ENCODE data around the gene HEYL. TPM values are rescaled to one million over a fixed set of nuclear protein-coding genes. Genes with fewer than 3 reads are reported as not detected.
A peak's percentile ranks its signal among the peaks of the same experiment; 100 is the strongest.
"Not testable (repeated sequence)": the region's sequence is repeated elsewhere in the genome, so short reads cannot be mapped to it uniquely, and the experiment has no call there.

HEYL gene
- total RNA-seq, 1 donor from 2014 or later, result 63.2 TPM

DNA sequence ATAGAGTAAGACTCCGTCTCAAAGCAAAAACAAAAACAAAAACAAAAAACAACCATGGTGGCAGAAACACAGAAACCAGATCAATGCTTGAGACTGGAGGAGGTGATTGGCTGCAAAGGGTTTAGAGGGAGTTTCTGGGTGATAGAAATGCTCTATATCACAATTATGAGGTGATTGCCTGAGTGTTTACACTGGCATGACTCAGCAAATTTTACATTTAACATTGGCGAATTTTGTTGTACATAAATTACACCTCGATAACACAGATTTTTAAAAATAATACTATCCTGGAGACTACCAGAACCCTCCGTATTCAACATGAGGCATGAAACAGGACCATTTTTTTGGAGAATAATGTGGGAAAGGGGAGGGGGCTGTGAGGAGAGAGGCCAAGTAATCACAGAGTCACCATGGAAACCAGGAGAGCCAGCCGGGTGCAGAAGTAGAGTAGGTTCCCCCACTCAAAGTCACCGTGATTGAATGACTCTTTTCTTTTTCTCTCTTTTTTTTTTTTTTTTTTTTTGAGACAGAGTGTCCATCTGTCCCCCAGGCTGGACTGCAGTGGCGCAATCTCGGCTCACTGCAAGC lies 24.3 kb downstream of the HEYL start:
- peaks cover 8% of the 10 kb centered on the region for H3K36me3 Mint-ChIP-seq (ENCODE audit: low read depth)
- peaks cover 6% of the 10 kb centered on the region for H3K4me1 Mint-ChIP-seq (ENCODE audit: low read depth)
- H3K27ac Mint-ChIP-seq (ENCODE audit: unreplicated experiment), result no peak overlapping the region
- H3K9me3 Mint-ChIP-seq (ENCODE audit: low read depth), result no peaks in the 10 kb centered on the region
- no peaks in the 10 kb centered on the region for H3K27me3 Mint-ChIP-seq (ENCODE audit: low read depth)
- no peak overlapping the region for H3K4me3 Mint-ChIP-seq (ENCODE audit: unreplicated experiment)
- DNase-seq (ENCODE audit: low spot score), result no peak
- TF ChIP-seq, protein P1, sequence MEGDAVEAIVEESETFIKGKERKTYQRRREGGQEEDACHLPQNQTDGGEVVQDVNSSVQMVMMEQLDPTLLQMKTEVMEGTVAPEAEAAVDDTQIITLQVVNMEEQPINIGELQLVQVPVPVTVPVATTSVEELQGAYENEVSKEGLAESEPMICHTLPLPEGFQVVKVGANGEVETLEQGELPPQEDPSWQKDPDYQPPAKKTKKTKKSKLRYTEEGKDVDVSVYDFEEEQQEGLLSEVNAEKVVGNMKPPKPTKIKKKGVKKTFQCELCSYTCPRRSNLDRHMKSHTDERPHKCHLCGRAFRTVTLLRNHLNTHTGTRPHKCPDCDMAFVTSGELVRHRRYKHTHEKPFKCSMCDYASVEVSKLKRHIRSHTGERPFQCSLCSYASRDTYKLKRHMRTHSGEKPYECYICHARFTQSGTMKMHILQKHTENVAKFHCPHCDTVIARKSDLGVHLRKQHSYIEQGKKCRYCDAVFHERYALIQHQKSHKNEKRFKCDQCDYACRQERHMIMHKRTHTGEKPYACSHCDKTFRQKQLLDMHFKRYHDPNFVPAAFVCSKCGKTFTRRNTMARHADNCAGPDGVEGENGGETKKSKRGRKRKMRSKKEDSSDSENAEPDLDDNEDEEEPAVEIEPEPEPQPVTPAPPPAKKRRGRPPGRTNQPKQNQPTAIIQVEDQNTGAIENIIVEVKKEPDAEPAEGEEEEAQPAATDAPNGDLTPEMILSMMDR (IDR thresholded peaks at IDR 0.05), result no peak

DNA sequence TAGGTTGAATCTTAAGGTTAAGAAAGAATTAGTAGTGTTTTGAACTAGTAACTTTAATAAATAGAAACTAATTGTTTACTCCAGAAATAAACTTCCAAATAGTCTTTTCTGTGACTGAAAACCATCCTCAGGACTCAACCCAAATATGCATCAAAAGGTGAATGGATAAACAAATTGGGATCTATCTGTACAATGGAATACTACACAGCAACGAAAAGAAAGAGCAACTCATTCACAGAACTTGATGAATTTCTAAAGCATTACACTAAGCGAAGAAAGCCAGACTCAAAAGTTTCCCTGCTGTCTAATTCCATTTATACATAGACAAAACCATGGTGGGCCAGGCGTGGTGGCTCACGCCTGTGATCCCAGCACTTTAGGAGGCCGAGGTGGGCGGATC lies 25.0 kb downstream of the HEYL start:
- no peak overlapping the region for H3K27ac Mint-ChIP-seq (ENCODE audit: unreplicated experiment)
- peaks cover 6% of the 10 kb centered on the region for H3K4me1 Mint-ChIP-seq (ENCODE audit: low read depth)
- H3K9me3 Mint-ChIP-seq (ENCODE audit: low read depth), result no peaks in the 10 kb centered on the region
- H3K27me3 Mint-ChIP-seq (ENCODE audit: low read depth), result no peaks in the 10 kb centered on the region
- DNase-seq (ENCODE audit: low spot score), result no peak
- TF ChIP-seq, protein P1 (IDR thresholded peaks at IDR 0.05), result no peak
- H3K36me3 Mint-ChIP-seq (ENCODE audit: low read depth), result peaks cover 8% of the 10 kb centered on the region
- no peak overlapping the region for H3K4me3 Mint-ChIP-seq (ENCODE audit: unreplicated experiment)

DNA sequence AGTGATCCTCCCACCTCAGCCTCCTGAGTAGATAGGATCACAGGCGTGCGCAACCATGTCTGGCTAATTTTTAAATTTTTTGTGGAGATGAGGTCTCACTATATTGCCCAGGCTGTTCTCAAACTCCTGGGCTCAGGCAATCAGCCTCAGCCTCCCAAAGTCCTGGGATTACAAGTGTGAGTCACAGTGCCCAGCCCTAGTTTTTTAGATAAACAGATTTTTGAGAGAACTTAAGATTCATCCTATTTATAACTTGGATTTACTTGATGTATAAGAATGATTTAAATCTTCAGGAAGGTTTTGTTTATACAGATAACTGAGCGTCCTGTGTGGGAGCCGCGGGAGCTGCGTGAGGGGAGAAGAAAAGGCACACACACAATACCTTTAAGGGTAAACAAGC lies 26.2 kb downstream of the HEYL start:
- Mint-ChIP-seq H3K4me1 (ENCODE audit: low read depth) (peaks cover 6% of the 10 kb centered on the region), H3K9me3 (ENCODE audit: low read depth) (no peaks in the 10 kb centered on the region), H3K27me3 (ENCODE audit: low read depth) (no peaks in the 10 kb centered on the region), H3K36me3 (ENCODE audit: low read depth) (peaks cover 8% of the 10 kb centered on the region), H3K27ac (ENCODE audit: unreplicated experiment) (peak overlapping the region; percentile 46), H3K4me3 (ENCODE audit: unreplicated experiment) (no peak overlapping the region)
- no peak for DNase-seq (ENCODE audit: low spot score)
- TF ChIP-seq, protein P1 (IDR thresholded peaks at IDR 0.05), result no peak

DNA sequence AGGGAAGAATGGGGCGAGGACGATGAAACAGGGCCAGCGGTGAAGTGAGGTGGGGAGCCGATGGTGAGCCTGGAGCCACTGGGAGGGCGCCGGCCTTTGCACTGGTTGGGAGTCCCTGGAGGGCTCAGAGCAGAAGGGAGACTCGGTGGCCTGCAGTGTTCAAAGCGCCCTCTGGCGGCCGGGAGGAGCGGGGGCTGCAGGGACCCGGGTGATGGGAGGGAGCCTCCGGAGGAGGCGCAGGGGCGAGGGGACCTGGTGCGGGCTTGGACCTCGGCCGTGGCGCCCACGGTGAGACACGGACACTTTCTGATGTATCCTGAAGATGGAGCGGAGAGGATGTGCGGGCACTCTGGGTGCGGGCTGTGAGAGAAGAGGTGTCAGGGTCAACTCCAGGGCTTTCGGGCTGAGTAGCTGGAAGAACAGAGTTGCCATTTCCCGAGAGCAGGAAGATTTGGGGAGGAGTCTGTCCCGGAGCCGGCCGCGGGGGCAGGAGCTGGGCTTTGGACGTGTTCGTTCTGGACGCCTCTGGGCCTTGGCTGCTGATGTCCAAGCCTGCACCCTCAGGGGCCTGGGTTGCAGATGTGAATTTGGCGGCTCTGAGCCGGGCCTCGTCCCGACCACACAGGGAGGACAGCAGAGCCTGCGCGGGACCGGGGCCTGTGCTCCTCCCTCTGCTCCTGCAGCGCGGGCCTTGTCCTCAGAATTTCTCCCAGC lies 29.7 kb downstream of the HEYL start:
- TF ChIP-seq, protein P1 (IDR thresholded peaks at IDR 0.05), result peak; percentile 79
- no peak overlapping the region for H3K4me3 Mint-ChIP-seq (ENCODE audit: unreplicated experiment)
- peaks cover 5% of the 10 kb centered on the region for H3K36me3 Mint-ChIP-seq (ENCODE audit: low read depth)
- H3K27ac Mint-ChIP-seq (ENCODE audit: unreplicated experiment), result no peak overlapping the region
- DNase-seq (ENCODE audit: low spot score), result no peak
- H3K27me3 Mint-ChIP-seq (ENCODE audit: low read depth), result no peaks in the 10 kb centered on the region
- peaks cover 13% of the 10 kb centered on the region for H3K4me1 Mint-ChIP-seq (ENCODE audit: low read depth)
- no peaks in the 10 kb centered on the region for H3K9me3 Mint-ChIP-seq (ENCODE audit: low read depth)

DNA sequence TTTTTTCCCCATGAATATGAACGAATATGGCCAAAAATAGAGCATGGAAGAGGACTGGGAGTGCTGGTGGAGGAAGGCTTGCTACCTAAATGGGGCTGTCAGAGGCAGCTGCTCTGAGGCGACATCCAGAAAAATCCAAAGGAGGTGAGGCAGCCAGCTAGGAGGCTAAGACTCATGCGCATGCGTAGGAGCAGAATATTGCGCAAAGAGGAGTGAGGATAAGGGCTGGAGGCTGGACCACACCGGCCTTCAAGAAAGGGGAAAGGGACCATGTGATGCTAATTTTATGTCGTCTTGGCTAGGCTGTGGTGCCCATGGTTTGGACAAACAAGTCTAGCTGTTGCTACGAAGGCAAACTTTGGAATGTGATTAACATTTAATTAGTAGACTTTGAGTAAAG lies 30.5 kb downstream of the HEYL start:
- Mint-ChIP-seq H3K36me3 (ENCODE audit: low read depth) (peaks cover 5% of the 10 kb centered on the region), H3K4me3 (ENCODE audit: unreplicated experiment) (no peak overlapping the region), H3K4me1 (ENCODE audit: low read depth) (peaks cover 13% of the 10 kb centered on the region), H3K27ac (ENCODE audit: unreplicated experiment) (no peak overlapping the region), H3K27me3 (ENCODE audit: low read depth) (no peaks in the 10 kb centered on the region), H3K9me3 (ENCODE audit: low read depth) (no peaks in the 10 kb centered on the region)
- TF ChIP-seq, protein P1 (IDR thresholded peaks at IDR 0.05), result no peak
- DNase-seq (ENCODE audit: low spot score), result no peak

DNA sequence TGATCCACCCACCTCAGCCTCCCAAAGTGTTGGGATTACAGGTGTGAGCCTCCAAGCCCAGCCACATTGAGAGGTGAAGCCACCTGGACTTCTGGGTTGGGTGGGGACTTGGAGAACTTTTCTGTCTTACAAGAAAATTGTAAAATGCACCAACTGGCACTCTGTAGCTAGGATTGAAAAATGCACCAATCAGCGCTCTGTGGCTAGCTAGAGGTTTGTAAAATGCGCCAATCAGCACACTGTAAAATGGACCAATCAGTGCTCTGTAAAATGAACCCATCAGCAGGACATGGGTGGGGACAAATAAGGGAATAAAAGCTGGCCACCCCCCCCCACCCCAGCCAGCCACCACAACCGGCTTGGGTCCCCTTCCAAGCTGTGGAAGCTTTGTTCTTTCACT lies 35.8 kb downstream of the HEYL start:
- H3K4me1 Mint-ChIP-seq (ENCODE audit: low read depth); H3K36me3 Mint-ChIP-seq (ENCODE audit: low read depth); H3K9me3 Mint-ChIP-seq (ENCODE audit: low read depth); DNase-seq (ENCODE audit: low spot score); H3K27ac Mint-ChIP-seq (ENCODE audit: unreplicated experiment); H3K27me3 Mint-ChIP-seq (ENCODE audit: low read depth); H3K4me3 Mint-ChIP-seq (ENCODE audit: unreplicated experiment): not testable (repeated sequence)

DNA sequence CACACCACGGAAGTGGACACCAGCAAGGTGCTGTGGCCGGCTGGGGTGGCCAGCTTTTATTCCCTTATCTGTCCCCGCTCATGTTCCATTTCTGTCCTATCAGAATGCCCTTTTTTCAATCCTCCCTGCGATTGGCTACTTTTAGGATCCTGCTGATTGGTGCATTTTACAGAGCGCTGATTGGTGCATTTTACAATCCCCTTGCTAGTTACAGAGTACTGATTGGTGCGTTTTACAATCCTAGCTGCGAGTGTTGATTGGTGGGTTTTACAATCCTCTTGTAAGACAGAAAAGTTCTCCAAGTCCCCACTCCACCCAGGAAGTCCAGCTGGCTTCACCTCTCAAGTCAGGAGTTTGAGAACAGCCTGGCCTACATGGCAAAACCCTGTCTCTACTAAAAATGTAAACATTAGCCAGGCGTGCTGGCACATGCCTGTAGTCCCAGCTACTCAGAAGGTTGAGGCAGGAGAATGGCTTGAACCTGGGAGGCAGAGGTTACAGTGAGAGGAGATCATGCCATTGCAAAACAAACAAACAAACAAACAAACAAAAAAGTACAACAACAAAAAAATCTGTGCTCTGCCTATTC lies 37.7 kb downstream of the HEYL start:
- not testable (repeated sequence) for H3K27me3 Mint-ChIP-seq (ENCODE audit: low read depth); H3K27ac Mint-ChIP-seq (ENCODE audit: unreplicated experiment); H3K9me3 Mint-ChIP-seq (ENCODE audit: low read depth); H3K4me3 Mint-ChIP-seq (ENCODE audit: unreplicated experiment); H3K36me3 Mint-ChIP-seq (ENCODE audit: low read depth); H3K4me1 Mint-ChIP-seq (ENCODE audit: low read depth); DNase-seq (ENCODE audit: low spot score)
